ENCODE measurements around the gene CHAF1A. TPM values are rescaled to one million over a fixed set of nuclear protein-coding genes. Genes with fewer than 3 reads are reported as not detected.

CHAF1A gene
- total RNA-seq, 2 donors from 2014 or later, result 2.6 to 5.0 TPM

GRCh38 chr19:4369109-4369887, 33.1 kb upstream of the CHAF1A start:
- Histone ChIP-seq H3K4me1 (peaks cover 0 to 77% of the 10 kb centered on the region in 2 donors), H3K4me3 (peak overlapping the region in 1 of 2 donors; percentile 29), H3K27ac (peak overlapping the region; percentile 66 to 68), H3K36me3 (peaks cover 21% of the 10 kb centered on the region), H3K9me3 (no peaks in the 10 kb centered on the region), H3K27me3 (no peaks in the 10 kb centered on the region)
- no peak for TF ChIP-seq CTCF (IDR thresholded peaks at IDR 0.05)
- DNase-seq (ENCODE audit: low spot score), result no peak

- peak; percentile 23 to 69 for TF ChIP-seq CTCF (IDR thresholded peaks at IDR 0.05)
- Histone ChIP-seq H3K9me3 (no peaks in the 10 kb centered on the region), H3K4me1 (peaks cover 0 to 83% of the 10 kb centered on the region in 2 donors), H3K36me3 (peaks cover 16% of the 10 kb centered on the region), H3K4me3 (peak overlapping the region in 1 of 2 donors; percentile 29), H3K27me3 (no peaks in the 10 kb centered on the region), H3K27ac (peak overlapping the region; percentile 66 to 68)
- no peak for DNase-seq (ENCODE audit: low spot score)
Observed at GRCh38 chr19:4369888-4370260, 32.6 kb upstream of the CHAF1A start.

- Histone ChIP-seq H3K4me3 (no peak overlapping the region), H3K27me3 (no peaks in the 10 kb centered on the region), H3K9me3 (no peaks in the 10 kb centered on the region), H3K4me1 (peaks cover 0 to 90% of the 10 kb centered on the region in 2 donors), H3K36me3 (peaks cover 9% of the 10 kb centered on the region), H3K27ac (peak overlapping the region; percentile 45 to 68)
- TF ChIP-seq CTCF (IDR thresholded peaks at IDR 0.05), result no peak
- DNase-seq (ENCODE audit: low spot score), result no peak
Observed at GRCh38 chr19:4370418-4371041, 31.9 kb upstream of the CHAF1A start.

GRCh38 chr19:4371247-4372164, 30.9 kb upstream of the CHAF1A start:
- no peaks in the 10 kb centered on the region for H3K27me3 ChIP-seq
- DNase-seq (ENCODE audit: low spot score), result no peak
- H3K27ac ChIP-seq, result peak overlapping the region; percentile 68 to 95
- H3K9me3 ChIP-seq, result no peaks in the 10 kb centered on the region
- no peak for TF ChIP-seq CTCF (IDR thresholded peaks at IDR 0.05)
- H3K4me3 ChIP-seq, result no peak overlapping the region
- H3K4me1 ChIP-seq, result peaks cover 0 to 99% of the 10 kb centered on the region in 2 donors
- no peaks in the 10 kb centered on the region for H3K36me3 ChIP-seq

- TF ChIP-seq CTCF (IDR thresholded peaks at IDR 0.05), result no peak
- peak overlapping the region; percentile 91 to 95 for H3K27ac ChIP-seq
Observed at GRCh38 chr19:4372165-4373012, 30.1 kb upstream of the CHAF1A start.

More at GRCh38 chr19:4372165-4373012, 30.1 kb upstream of the CHAF1A start:
- H3K36me3 ChIP-seq, result no peaks in the 10 kb centered on the region
- peaks cover 0 to 100% of the 10 kb centered on the region in 2 donors for H3K4me1 ChIP-seq
- no peaks in the 10 kb centered on the region for H3K9me3 ChIP-seq
- H3K27me3 ChIP-seq, result no peaks in the 10 kb centered on the region
- no peak overlapping the region for H3K4me3 ChIP-seq
- DNase-seq (ENCODE audit: low spot score), result no peak
